Panc1 (cell line): ENCODE results near the gene ENOX1. TPM values are rescaled to one million over a fixed set of nuclear protein-coding genes. Genes with fewer than 3 reads are reported as not detected.

Experiments
- ATAC-seq: fragments of 200-7000 bp; cut with Tn5 transposase; 2 replicates; pipeline ENCODE4 v1.9.1; 2020; ENCODE audit warnings: mild to moderate bottlenecking, moderate library complexity
- BruUV-seq: library from RNA; stranded (reverse); fragments of 400-500 nt; replicated peaks from 2 replicates; lab custom pipeline; 2021; lab: Mats Ljungman, UMichigan
- CTCF ChIA-PET: fragments of 300-600 bp; sonication (Branson Sonifier 250); formaldehyde crosslinking; loops from one replicate; lab custom pipeline; 2022; ENCODE audit warnings: antibody characterized with exemption; lab: Charles Lee
- POLR2A ChIA-PET: fragments of 300-600 bp; sonication (Branson Sonifier 250); formaldehyde crosslinking; loops from one replicate; lab custom pipeline; 2022; ENCODE audit warnings: antibody characterized with exemption; lab: Charles Lee
- DNase-seq: peaks from one replicate; pipeline ENCODE4 v3.0.0-alpha.2; 2010; ENCODE audit warnings: low read depth, low spot score
- H3K27ac ChIP-seq: 2 replicates; pipeline ENCODE4 v1.5.1; 2011; ENCODE audit warnings: mild to moderate bottlenecking, low read length, inconsistent platforms
- H3K27me3 ChIP-seq: fragments of 200-500 bp; sonication (Bioruptor generic); 2 replicates; pipeline ENCODE4 v1.6.0; 2014; ENCODE audit warnings: low read length, inconsistent platforms; ENCODE audit not compliant: control insufficient read depth, insufficient read depth
- H3K36me3 ChIP-seq: fragments of 200-500 bp; sonication (Bioruptor generic); 2 replicates; pipeline ENCODE4 v1.5.1; 2014; ENCODE audit warnings: inconsistent platforms, mild to moderate bottlenecking, low read length, moderate library complexity; ENCODE audit not compliant: control insufficient read depth, insufficient read depth
- H3K4me1 ChIP-seq: 2 replicates; pipeline ENCODE4 v1.5.1; 2011; ENCODE audit warnings: inconsistent platforms, mild to moderate bottlenecking, low read length, moderate library complexity; ENCODE audit not compliant: control insufficient read depth, insufficient read depth
- H3K4me3 ChIP-seq, 2 experiments: 2 replicates each; pipeline ENCODE4 v1.5.1; 2011 to 2012; ENCODE audit warnings: low read depth in 2 of 2, low read length in 2 of 2, mild to moderate bottlenecking in 2 of 2, inconsistent platforms in 1 of 2, moderate library complexity in 1 of 2
- H3K9me3 ChIP-seq: fragments of 200-500 bp; sonication (Bioruptor generic); 2 replicates; pipeline ENCODE4 v1.5.1; 2014; ENCODE audit warnings: low read depth, mild to moderate bottlenecking, inconsistent platforms, low read length, moderate library complexity; ENCODE audit not compliant: control insufficient read depth, insufficient read depth
- POLR2AphosphoS5 ChIP-seq: IDR thresholded peaks from 2 replicates; pipeline ENCODE4 v1.6.1; 2012; ENCODE audit warnings: mild to moderate bottlenecking, low read depth, low read length, moderate library complexity
- REST ChIP-seq, 2 experiments: IDR thresholded peaks; 2 replicates each; pipeline ENCODE4 v1.6.1; 2011 to 2012; ENCODE audit warnings: low read depth in 2 of 2, control low read depth in 1 of 2, low read length in 1 of 2, mild to moderate bottlenecking in 1 of 2, moderate library complexity in 1 of 2; ENCODE audit not compliant: insufficient read depth in 1 of 2
- SIN3A ChIP-seq: IDR thresholded peaks from 2 replicates; pipeline ENCODE4 v1.6.1; 2012; ENCODE audit warnings: low read depth, mild to moderate bottlenecking, low read length, moderate library complexity, borderline replicate concordance; ENCODE audit not compliant: insufficient read depth
- TCF7L2 ChIP-seq: IDR thresholded peaks from 2 replicates; pipeline ENCODE4 v1.6.1; 2011; ENCODE audit warnings: mild to moderate bottlenecking, low read depth, low read length, inconsistent platforms
- in situ Hi-C: cut with HindIII; loops from 2 replicates; pipeline ENCODE4 v1.10.0; 2016; ENCODE audit warnings: low sequenced_read_pairs, low pct_unique_long_range_greater_than_20kb
- intact Hi-C: fragments of 100-400 bp; cut with micrococcal nuclease; formaldehyde crosslinking; loops from one replicate; pipeline ENCODE4 v1.10.0; 2022; ENCODE audit not compliant: unreplicated experiment
- total RNA-seq: library from RNA; stranded (reverse); gene quantifications from one replicate; pipeline ENCODE4 v1.2.1, GENCODE V29; 2021; ENCODE audit not compliant: unreplicated experiment
- TF ChIP-seq, protein P1 (sequence below): fragments of 450-650 bp; IDR thresholded peaks from 2 replicates; pipeline ENCODE4 v1.5.1; 2017; ENCODE audit warnings: mild to moderate bottlenecking

The ENOX1 gene
- total RNA-seq, 1 experiment from 2014 or later = 0.23 TPM

- intact Hi-C loops = no loop called here
- POLR2A ChIA-PET = no interaction called here
Measured at GRCh38 chr13:43347877-43348276, 438.9 kb downstream of the ENOX1 start.

GRCh38 chr13:43346427-43346826, 440.3 kb downstream of the ENOX1 start:
- no peak overlapping the region for H3K27ac ChIP-seq
- ChIA-PET POLR2A (no interaction called here), CTCF (no interaction called here)
- H3K9me3 ChIP-seq = no peaks in the 10 kb centered on the region
- TF ChIP-seq POLR2AphosphoS5 = no peak
- TF ChIP-seq, protein P1, sequence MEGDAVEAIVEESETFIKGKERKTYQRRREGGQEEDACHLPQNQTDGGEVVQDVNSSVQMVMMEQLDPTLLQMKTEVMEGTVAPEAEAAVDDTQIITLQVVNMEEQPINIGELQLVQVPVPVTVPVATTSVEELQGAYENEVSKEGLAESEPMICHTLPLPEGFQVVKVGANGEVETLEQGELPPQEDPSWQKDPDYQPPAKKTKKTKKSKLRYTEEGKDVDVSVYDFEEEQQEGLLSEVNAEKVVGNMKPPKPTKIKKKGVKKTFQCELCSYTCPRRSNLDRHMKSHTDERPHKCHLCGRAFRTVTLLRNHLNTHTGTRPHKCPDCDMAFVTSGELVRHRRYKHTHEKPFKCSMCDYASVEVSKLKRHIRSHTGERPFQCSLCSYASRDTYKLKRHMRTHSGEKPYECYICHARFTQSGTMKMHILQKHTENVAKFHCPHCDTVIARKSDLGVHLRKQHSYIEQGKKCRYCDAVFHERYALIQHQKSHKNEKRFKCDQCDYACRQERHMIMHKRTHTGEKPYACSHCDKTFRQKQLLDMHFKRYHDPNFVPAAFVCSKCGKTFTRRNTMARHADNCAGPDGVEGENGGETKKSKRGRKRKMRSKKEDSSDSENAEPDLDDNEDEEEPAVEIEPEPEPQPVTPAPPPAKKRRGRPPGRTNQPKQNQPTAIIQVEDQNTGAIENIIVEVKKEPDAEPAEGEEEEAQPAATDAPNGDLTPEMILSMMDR = no peak
- TF ChIP-seq SIN3A = no peak
- TF ChIP-seq TCF7L2 = no peak
- TF ChIP-seq REST (IDR thresholded peaks at IDR 0.05; ENCODE audit: insufficient read depth in 1 of 2, low read depth in 2 of 2, low read length in 1 of 2) = no peak
- no peaks in the 10 kb centered on the region for H3K4me1 ChIP-seq
- H3K27me3 ChIP-seq = no peaks in the 10 kb centered on the region
- DNase-seq (no peak), ATAC-seq (no peak)
- BruUV-seq = no TSS peak
- H3K4me3 ChIP-seq = no peak overlapping the region
- in situ Hi-C loops = no loop called here
- no peaks in the 10 kb centered on the region for H3K36me3 ChIP-seq
- intact Hi-C loops = no loop called here

More at GRCh38 chr13:43347877-43348276, 438.9 kb downstream of the ENOX1 start:
- H3K27me3 ChIP-seq = no peaks in the 10 kb centered on the region
- no peak for DNase-seq
- in situ Hi-C loops = no loop called here
- H3K27ac ChIP-seq = no peak overlapping the region
- H3K4me1 ChIP-seq = no peaks in the 10 kb centered on the region
- no peaks in the 10 kb centered on the region for H3K36me3 ChIP-seq
- H3K9me3 ChIP-seq = no peaks in the 10 kb centered on the region
- no peak overlapping the region for H3K4me3 ChIP-seq
- CTCF ChIA-PET = no interaction called here
- ATAC-seq = no peak
- TF ChIP-seq REST (IDR thresholded peaks at IDR 0.05; ENCODE audit: insufficient read depth in 1 of 2, low read depth in 2 of 2, low read length in 1 of 2) (no peak), SIN3A (no peak), TCF7L2 (no peak), POLR2AphosphoS5 (no peak)
- TF ChIP-seq, protein P1 = no peak
- BruUV-seq = no TSS peak
